Measurements from ENCODE around the gene CHAF1A. TPM values are rescaled to one million over a fixed set of nuclear protein-coding genes. Genes with fewer than 3 reads are reported as not detected.

The CHAF1A gene
- total and polyA plus RNA-seq, 2 of the 4 experiments (the other 2 are of a cell fraction), result 12.4 to 22.9 TPM

GRCh38 chr19:4457654-4458395, 55.4 kb downstream of the CHAF1A start, which contains the start of gene UBXN6:
TSS of gene UBXN6 (minus strand) at chr19:4457794. CDS start at chr19:4457697, 97 bp downstream.
- Histone ChIP-seq H4K20me1 (ENCODE audit: insufficient read depth, low read length) (peaks cover 21% of the 10 kb centered on the region), H2BK120ac (ENCODE audit: low read depth, low read length) (peak within 1 kb of the TSS; percentile 87), H3K27me3 (ENCODE audit: control insufficient read depth, insufficient read depth, low read length) (no peaks in the 10 kb centered on the region), H3K4me3 (ENCODE audit: insufficient read depth, low read depth, low read length) (peak within 1 kb of the TSS; percentile 97), H2BK5ac (ENCODE audit: low read depth, low read length, poor library complexity, severe bottlenecking) (peak within 1 kb of the TSS; percentile 93), H2AK9ac (replicated peaks; ENCODE audit: low read depth, low read length, poor library complexity) (peak within 1 kb of the TSS; percentile 99), H3K9ac (ENCODE audit: low read depth, low read length) (peak within 1 kb of the TSS; percentile 99), H3K4ac (ENCODE audit: low read depth, low read length) (peak within 1 kb of the TSS; percentile 98), H4K5ac (ENCODE audit: low read depth, low read length) (peak within 1 kb of the TSS; percentile 99), H3K9me1 (ENCODE audit: insufficient read depth, low read length) (peaks cover 17% of the 10 kb centered on the region), H3K4me1 (ENCODE audit: control insufficient read depth, insufficient read depth, low read length) (peaks cover 12% of the 10 kb centered on the region), H2BK20ac (ENCODE audit: low read depth, low read length) (peak within 1 kb of the TSS; percentile 80; the same call in 1 of the 2 replicates), H4K91ac (ENCODE audit: insufficient read depth, low read depth, low read length) (peak within 1 kb of the TSS; percentile 97), H3K36me3 (ENCODE audit: control insufficient read depth, insufficient read depth, low read length) (peaks cover 15% of the 10 kb centered on the region), H3K27ac (ENCODE audit: insufficient read depth, low read length) (peak within 1 kb of the TSS; percentile 99), H3K9me3 (ENCODE audit: control insufficient read depth, insufficient read depth, low read length) (no peaks in the 10 kb centered on the region), H3K4me2 (ENCODE audit: low read depth, low read length) (peak within 1 kb of the TSS; percentile 97), H2AK5ac (ENCODE audit: low read depth, low read length) (peak within 1 kb of the TSS; percentile 99), H3K18ac (ENCODE audit: low read depth, low read length) (peak within 1 kb of the TSS; percentile 80), H4K8ac (ENCODE audit: low read depth in 2 of 2, low read length in 2 of 2) (peak within 1 kb of the TSS; percentile 98), H2BK15ac (ENCODE audit: low read depth, low read length) (peak within 1 kb of the TSS; percentile 88; the same call in 1 of the 3 replicates), H3K79me1 (ENCODE audit: low read depth in 1 of 2, low read length in 2 of 2) (peaks cover 15 to 45% of the 10 kb centered on the region in 2 experiments), H3K56ac (ENCODE audit: extremely low read depth, insufficient read depth, low read length) (peak within 1 kb of the TSS; percentile 91), H3K23ac (ENCODE audit: low read depth, low read length) (peak within 1 kb of the TSS; percentile 97), H2AFZ (replicated peaks; ENCODE audit: low read length, poor library complexity) (peak within 1 kb of the TSS; percentile 100), H3K14ac (replicated peaks; ENCODE audit: low read depth, low read length) (peak within 1 kb of the TSS; percentile 97)
- intact Hi-C loops (cut with micrococcal nuclease), result loop anchor here (2.0 kb wide), 1 partner anchor 55 kb away; the partner anchor contains the start of gene CHAF1A
- WGBS, 2 experiments (ENCODE audit: extremely low coverage in 2 of 2, insufficient read length in 1 of 2), result 0% methylated on average over 17 of the region's 52 CpGs; no CpG with 5 or more reads in 1 of the 2 experiments
- dilution Hi-C loops (cut with HindIII; ENCODE audit: low sequenced_read_pairs, unreplicated experiment), result no loop called here
- ChIA-PET POLR2A (ENCODE audit: unreplicated experiment) (no interaction called here), CTCF (no interaction called here)
- TF ChIP-seq MAZ (IDR thresholded peaks at IDR 0.05; ENCODE audit: borderline replicate concordance, low read depth, low read length), result no peak
- TF ChIP-seq ELK1 (IDR thresholded peaks at IDR 0.05; ENCODE audit: borderline replicate concordance, low read depth, low read length), result no peak
- TF ChIP-seq MXI1 (IDR thresholded peaks at IDR 0.05; ENCODE audit: borderline replicate concordance, low read depth, low read length), result peak; percentile 64; the same call in 1 of the 2 replicates
- peak; percentile 94 for TF ChIP-seq USF2 (IDR thresholded peaks at IDR 0.05; ENCODE audit: low read depth, low read length)
- peak; percentile 2 for TF ChIP-seq POLR2A (IDR thresholded peaks at IDR 0.05; ENCODE audit: low read depth, low read length)
- TF ChIP-seq FOS (IDR thresholded peaks at IDR 0.05; ENCODE audit: low read depth, low read length), result 0 out of 2 replicates have a peak, but pooled peaks have one; percentile 4
- TF ChIP-seq BHLHE40 (IDR thresholded peaks at IDR 0.05; ENCODE audit: low read depth, low read length), result peak; percentile 63
- no TSS peak for BruUV-seq (replicated peaks)
- peak; percentile 99 for DNase-seq
- in situ Hi-C loops (cut with MboI; ENCODE audit: low sequenced_read_pairs), result no loop called here
- ATAC-seq (ENCODE audit: low read depth), result peak; percentile 71
